Testis (tissue), 2 donors: ENCODE data around the gene MYLIP.

Experiments
- CTCF ChIP-seq, 3 experiments: fragments of 450-650 bp in 2 of 3; fragments of 200-600 bp in 1 of 3; sonication (generic) in 1 of 3; IDR thresholded peaks; one replicate each; pipeline ENCODE4 v1.5.1; 2016 to 2019; ENCODE audit warnings: antibody characterized with exemption in 3 of 3, mild to moderate bottlenecking in 2 of 3, moderate library complexity in 1 of 3
- POLR2A ChIP-seq: fragments of 450-650 bp; IDR thresholded peaks from one replicate; pipeline ENCODE4 v1.6.1; 2017; ENCODE audit warnings: antibody characterized with exemption, mild to moderate bottlenecking, moderate library complexity

GRCh38 chr6:16080204-16080603 lies 48.7 kb upstream of the MYLIP start:
- TF ChIP-seq CTCF (IDR thresholded peaks at IDR 0.05) (no peak), POLR2A (no peak)
